ENCODE data around the gene PTRHD1.

- TF ChIP-seq CTCF (conservative IDR thresholded peaks at IDR 0.05 in 1 of 2, IDR thresholded peaks at IDR 0.05 in 1 of 2; ENCODE audit: low read depth in 1 of 2, low read length in 2 of 2) (no peak), EZH2 (IDR thresholded peaks at IDR 0.05; ENCODE audit: low read length, missing control alignments) (no peak)
Observed at GRCh38 chr2:24831221-24832072, 38.3 kb upstream of the PTRHD1 start.
